GM12892 (cell line): ENCODE results near the gene ATF7.

ENCODE experiments used
- POLR2A ChIP-seq: IDR thresholded peaks from 2 replicates; pipeline ENCODE4 v1.6.1; 2011; ENCODE audit warnings: low read depth, low read length, control low read depth
- POLR2AphosphoS5 ChIP-seq: IDR thresholded peaks from 2 replicates; pipeline ENCODE4 v1.6.1; 2011; ENCODE audit warnings: low read depth, low read length, control low read depth
- TAF1 ChIP-seq: IDR thresholded peaks from 2 replicates; pipeline ENCODE4 v1.6.1; 2011; ENCODE audit warnings: low read depth, mild to moderate bottlenecking, control low read depth, low read length, borderline replicate concordance

DNA sequence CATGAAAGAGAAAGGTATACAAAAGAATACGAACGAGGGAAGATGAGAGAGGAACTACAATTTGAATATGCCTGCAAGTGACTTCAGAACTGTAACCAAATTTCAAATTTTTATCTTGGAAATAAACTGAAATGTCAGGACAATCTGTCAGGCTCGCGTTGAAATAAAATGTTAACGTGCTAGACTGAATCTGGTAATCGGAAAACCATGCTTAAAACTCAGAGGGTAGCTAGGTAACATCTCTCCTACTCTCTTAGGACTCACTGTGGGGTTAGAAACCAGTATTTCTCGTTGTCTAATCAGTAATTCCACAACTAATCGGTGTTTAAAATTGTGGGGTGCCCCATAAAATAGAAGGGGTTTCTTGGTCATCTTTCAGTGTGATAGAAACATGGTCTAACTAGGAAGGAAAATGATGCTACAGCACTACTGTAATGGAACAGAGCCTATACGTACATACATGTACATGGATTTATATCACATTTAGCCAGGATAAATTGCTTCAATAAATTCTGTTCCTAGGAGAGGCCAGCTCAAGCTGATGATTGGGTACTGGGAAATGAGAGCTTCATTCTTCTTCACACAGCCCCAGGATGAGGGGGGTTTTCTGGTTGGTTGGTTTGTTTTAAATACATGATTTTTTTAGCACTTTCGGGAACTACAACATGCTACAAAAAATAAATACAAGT, 23.9 kb downstream of the ATF7 start:
- TF ChIP-seq POLR2A = no peak
- no peak for TF ChIP-seq POLR2AphosphoS5
- TF ChIP-seq TAF1 = no peak
